Effector CD4-positive, alpha-beta T cell (primary cell): ENCODE data around the gene ALPK1.
"Not testable (repeated sequence)": the region's sequence is repeated elsewhere in the genome, so short reads cannot be mapped to it uniquely, and the experiment has no call there.

Experiments
- DNase-seq: peaks from one replicate; pipeline ENCODE4 v3.0.0-alpha.2; 2020

ALPK1 gene

GRCh38 chr4:112472318-112472717, 175.1 kb downstream of the ALPK1 start:
- DNase-seq, result no peak

DNA sequence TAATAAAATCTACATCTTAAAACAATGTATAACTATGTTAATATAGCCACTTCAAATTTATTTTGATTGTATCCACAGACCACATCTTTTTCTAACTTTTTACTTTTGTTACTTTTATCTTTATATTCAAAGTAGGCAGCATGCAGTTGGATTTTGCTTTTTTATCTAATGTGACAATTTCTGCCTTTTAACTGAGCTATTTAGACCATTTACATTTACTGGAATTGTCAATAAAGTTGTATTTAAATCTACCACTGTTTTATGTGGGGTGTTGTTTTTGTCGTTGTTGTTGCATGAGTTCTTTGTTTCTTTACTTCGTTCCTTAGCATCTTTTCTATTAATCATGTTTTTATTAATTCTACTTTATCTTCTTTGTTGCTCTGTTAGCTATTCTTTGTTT, 176.8 kb downstream of the ALPK1 start:
- no peak for DNase-seq

GRCh38 chr4:112485930-112486329, 188.8 kb downstream of the ALPK1 start:
- DNase-seq, result no peak

GRCh38 chr4:112490808-112491207, 193.6 kb downstream of the ALPK1 start:
- DNase-seq, result not testable (repeated sequence)
